ENCODE data around the gene SERTAD1.
"Not testable (repeated sequence)": the region's sequence is repeated elsewhere in the genome, so short reads cannot be mapped to it uniquely, and the experiment has no call there.

The SERTAD1 gene

GRCh38 chr19:40433391-40434216, 7.8 kb upstream of the SERTAD1 start:
- no peaks in the 10 kb centered on the region for H3K36me3 ChIP-seq (ENCODE audit: insufficient read depth)
- peaks cover 37% of the 10 kb centered on the region for H3K4me1 ChIP-seq (ENCODE audit: low read depth, poor library complexity, severe bottlenecking)
- no peak overlapping the region for H3K4me3 ChIP-seq (IDR thresholded peaks at IDR 0.05; ENCODE audit: insufficient read depth, low read depth, low read length)
- H3K27ac ChIP-seq, result peak overlapping the region; percentile 89
- no peaks in the 10 kb centered on the region for H4K20me1 ChIP-seq (ENCODE audit: insufficient read depth)
- peak overlapping the region; percentile 95 for H2AFZ ChIP-seq (ENCODE audit: low read depth)
- peak overlapping the region; percentile 85 for H3K9ac ChIP-seq
- H3K27me3 ChIP-seq (ENCODE audit: insufficient read depth, low read depth), result no peaks in the 10 kb centered on the region
- peak overlapping the region; percentile 100 for H3K4me2 ChIP-seq
- no peaks in the 10 kb centered on the region for H3K79me2 ChIP-seq (ENCODE audit: insufficient read depth, low read depth)
- TF ChIP-seq, protein P1, sequence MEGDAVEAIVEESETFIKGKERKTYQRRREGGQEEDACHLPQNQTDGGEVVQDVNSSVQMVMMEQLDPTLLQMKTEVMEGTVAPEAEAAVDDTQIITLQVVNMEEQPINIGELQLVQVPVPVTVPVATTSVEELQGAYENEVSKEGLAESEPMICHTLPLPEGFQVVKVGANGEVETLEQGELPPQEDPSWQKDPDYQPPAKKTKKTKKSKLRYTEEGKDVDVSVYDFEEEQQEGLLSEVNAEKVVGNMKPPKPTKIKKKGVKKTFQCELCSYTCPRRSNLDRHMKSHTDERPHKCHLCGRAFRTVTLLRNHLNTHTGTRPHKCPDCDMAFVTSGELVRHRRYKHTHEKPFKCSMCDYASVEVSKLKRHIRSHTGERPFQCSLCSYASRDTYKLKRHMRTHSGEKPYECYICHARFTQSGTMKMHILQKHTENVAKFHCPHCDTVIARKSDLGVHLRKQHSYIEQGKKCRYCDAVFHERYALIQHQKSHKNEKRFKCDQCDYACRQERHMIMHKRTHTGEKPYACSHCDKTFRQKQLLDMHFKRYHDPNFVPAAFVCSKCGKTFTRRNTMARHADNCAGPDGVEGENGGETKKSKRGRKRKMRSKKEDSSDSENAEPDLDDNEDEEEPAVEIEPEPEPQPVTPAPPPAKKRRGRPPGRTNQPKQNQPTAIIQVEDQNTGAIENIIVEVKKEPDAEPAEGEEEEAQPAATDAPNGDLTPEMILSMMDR (conservative IDR thresholded peaks at IDR 0.05; ENCODE audit: low read depth, low read length), result no peak

GRCh38 chr19:40432760-40433159, 7.0 kb upstream of the SERTAD1 start:
- Histone ChIP-seq H3K9ac (peak overlapping the region; percentile 85; the same call in 1 of the 2 replicates), H3K4me1 (ENCODE audit: low read depth, poor library complexity, severe bottlenecking) (peaks cover 37% of the 10 kb centered on the region), H3K27ac (peak overlapping the region; percentile 89), H2AFZ (ENCODE audit: low read depth) (peak overlapping the region; percentile 95), H3K4me2 (peak overlapping the region; percentile 100)
- H3K79me2 ChIP-seq (ENCODE audit: insufficient read depth, low read depth); H3K4me3 ChIP-seq (IDR thresholded peaks at IDR 0.05; ENCODE audit: insufficient read depth, low read depth, low read length); H3K36me3 ChIP-seq (ENCODE audit: insufficient read depth); H3K27me3 ChIP-seq (ENCODE audit: insufficient read depth, low read depth); H4K20me1 ChIP-seq (ENCODE audit: insufficient read depth): not testable (repeated sequence)

DNA sequence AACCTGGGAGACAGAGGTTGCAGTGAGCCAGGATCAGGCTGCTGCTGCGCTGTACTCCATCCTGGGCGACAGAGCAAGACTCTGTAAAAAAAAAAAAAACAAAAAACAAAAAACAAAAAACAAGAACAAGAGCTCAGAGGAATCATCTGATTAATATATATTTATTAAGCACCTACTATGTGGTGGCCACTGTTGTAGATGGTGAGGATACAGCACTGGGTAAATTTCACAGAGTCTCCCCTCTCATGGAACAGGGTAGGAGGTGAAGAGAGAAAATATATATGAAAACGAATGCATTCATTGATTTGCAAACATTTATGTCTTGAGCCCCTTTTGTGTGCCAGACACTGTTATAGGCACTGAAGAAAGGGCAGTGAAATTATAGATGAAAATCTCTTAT, 5.9 kb upstream of the SERTAD1 start:
- Histone ChIP-seq H3K27ac (no peak overlapping the region), H3K4me1 (ENCODE audit: low read depth, poor library complexity, severe bottlenecking) (peaks cover 39% of the 10 kb centered on the region)
- TF ChIP-seq, protein P1 (conservative IDR thresholded peaks at IDR 0.05; ENCODE audit: low read depth, low read length), result no peak

DNA sequence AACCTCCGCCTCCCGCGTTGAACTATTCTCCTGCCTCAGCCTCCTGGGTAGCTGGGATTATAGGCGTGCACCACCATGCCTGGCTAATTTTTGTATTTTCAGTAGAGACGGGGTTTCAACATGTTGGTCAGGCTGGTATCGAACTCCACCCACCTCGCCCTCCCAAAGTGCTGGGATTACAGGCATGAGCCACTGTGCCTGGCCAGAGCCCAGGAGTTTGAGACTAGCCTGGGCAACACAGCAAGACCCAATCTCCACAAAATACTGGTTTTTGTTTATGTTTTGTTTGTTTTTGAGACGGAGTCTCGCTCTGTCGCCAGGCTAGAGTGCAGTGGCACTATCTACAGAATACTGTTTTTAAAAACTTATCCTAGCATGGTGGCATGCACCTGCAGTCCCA, 4.5 kb upstream of the SERTAD1 start:
- H4K20me1 ChIP-seq (ENCODE audit: insufficient read depth); H3K9ac ChIP-seq; H2AFZ ChIP-seq (ENCODE audit: low read depth); H3K36me3 ChIP-seq (ENCODE audit: insufficient read depth); H3K27me3 ChIP-seq (ENCODE audit: insufficient read depth, low read depth); H3K4me3 ChIP-seq (IDR thresholded peaks at IDR 0.05; ENCODE audit: insufficient read depth, low read depth, low read length); H3K79me2 ChIP-seq (ENCODE audit: insufficient read depth, low read depth); H3K27ac ChIP-seq; H3K4me2 ChIP-seq: not testable (repeated sequence)
- H3K4me1 ChIP-seq (ENCODE audit: low read depth, poor library complexity, severe bottlenecking), result peaks cover 40% of the 10 kb centered on the region

More for the DNA sequence above, 5.9 kb upstream of the SERTAD1 start:
- Histone ChIP-seq H2AFZ (ENCODE audit: low read depth) (no peak overlapping the region), H3K9ac (no peak overlapping the region), H3K4me3 (IDR thresholded peaks at IDR 0.05; ENCODE audit: insufficient read depth, low read depth, low read length) (no peak overlapping the region), H4K20me1 (ENCODE audit: insufficient read depth) (no peaks in the 10 kb centered on the region), H3K4me2 (no peak overlapping the region), H3K36me3 (ENCODE audit: insufficient read depth) (no peaks in the 10 kb centered on the region), H3K79me2 (ENCODE audit: insufficient read depth, low read depth) (no peaks in the 10 kb centered on the region), H3K27me3 (ENCODE audit: insufficient read depth, low read depth) (no peaks in the 10 kb centered on the region)

- H3K9ac ChIP-seq; H3K27me3 ChIP-seq (ENCODE audit: insufficient read depth, low read depth); H3K4me3 ChIP-seq (IDR thresholded peaks at IDR 0.05; ENCODE audit: insufficient read depth, low read depth, low read length); H4K20me1 ChIP-seq (ENCODE audit: insufficient read depth); H3K79me2 ChIP-seq (ENCODE audit: insufficient read depth, low read depth); H3K27ac ChIP-seq; H3K36me3 ChIP-seq (ENCODE audit: insufficient read depth); H3K4me2 ChIP-seq; H2AFZ ChIP-seq (ENCODE audit: low read depth): not testable (repeated sequence)
- peaks cover 31% of the 10 kb centered on the region for H3K4me1 ChIP-seq (ENCODE audit: low read depth, poor library complexity, severe bottlenecking)
Measured at GRCh38 chr19:40428197-40428596, 2.4 kb upstream of the SERTAD1 start.
